Measurements from ENCODE around the gene PTCD3.

Gene PTCD3

GRCh38 chr2:86150502-86150901 lies 44.5 kb downstream of the PTCD3 start:
- no peak for DNase-seq

GRCh38 chr2:86157009-86157556 lies 51.0 kb downstream of the PTCD3 start:
- no peak for DNase-seq

GRCh38 chr2:86158286-86158685 lies 52.3 kb downstream of the PTCD3 start:
- DNase-seq = no peak

- no peak for DNase-seq
These were observed 54.3 kb downstream of the PTCD3 start for GRCh38 chr2:86160156-86160952.

- no peak for DNase-seq
These were observed 64.4 kb downstream of the PTCD3 start for GRCh38 chr2:86170449-86170848.

GRCh38 chr2:86171295-86171694 lies 65.3 kb downstream of the PTCD3 start:
- no peak for DNase-seq

- DNase-seq = no peak
These were observed 66.6 kb downstream of the PTCD3 start for GRCh38 chr2:86172610-86173009.

- no peak for DNase-seq
These were observed 68.4 kb downstream of the PTCD3 start for GRCh38 chr2:86174445-86174844.

GRCh38 chr2:86175828-86176227 lies 69.8 kb downstream of the PTCD3 start:
- DNase-seq = no peak

GRCh38 chr2:86176597-86176996 lies 70.6 kb downstream of the PTCD3 start:
- no peak for DNase-seq

GRCh38 chr2:86185517-86186212 lies 79.6 kb downstream of the PTCD3 start:
- peak; percentile 91 for DNase-seq

- DNase-seq = no peak
These were observed 80.4 kb downstream of the PTCD3 start for GRCh38 chr2:86186431-86186830.

- no peak for DNase-seq
These were observed 83.9 kb downstream of the PTCD3 start for GRCh38 chr2:86189782-86190416.

Data from CD4-positive, alpha-beta T cell treated with Interleukin-4 for 4 hours (primary cell).